H1 (cell line): ENCODE data around the gene DBH.

Experiments
- BCL11A ChIP-seq, 2 experiments: IDR thresholded peaks; one replicate each; pipeline ENCODE4 v1.6.1; 2011; ENCODE audit warnings: low read depth in 2 of 2, low read length in 2 of 2, mild to moderate bottlenecking in 2 of 2
- CBX5 ChIP-seq: fragments of 300-800, 300-1000 bp; sonication (generic); IDR thresholded peaks from 2 replicates; pipeline ENCODE4 v1.7.1; 2016; ENCODE audit warnings: antibody characterized with exemption, low read length, low read depth
- HDAC6 ChIP-seq: IDR thresholded peaks from one replicate; pipeline ENCODE4 v1.7.1; 2012; ENCODE audit warnings: low read depth, mild to moderate bottlenecking, inconsistent platforms, low read length, moderate library complexity
- JUN ChIP-seq: IDR thresholded peaks from 2 replicates; pipeline ENCODE4 v1.6.1; 2011; ENCODE audit warnings: low read depth, mild to moderate bottlenecking, improper control_type of control experiment, low read length
- JUND ChIP-seq: IDR thresholded peaks from 2 replicates; pipeline ENCODE4 v1.6.1; 2011; ENCODE audit warnings: mild to moderate bottlenecking, improper control_type of control experiment, low read length
- POLR2A ChIP-seq, 2 experiments: IDR thresholded peaks; 1 replicate in 1 of 2; 2 replicates in 1 of 2; pipeline ENCODE4 v1.6.1; 2011; ENCODE audit warnings: low read depth in 2 of 2, low read length in 2 of 2, mild to moderate bottlenecking in 2 of 2; ENCODE audit errors: control extremely low read depth in 1 of 2
- POLR2AphosphoS5 ChIP-seq: IDR thresholded peaks from 2 replicates; pipeline ENCODE4 v1.6.1; 2011; ENCODE audit warnings: low read depth, low read length
- RBBP5 ChIP-seq: IDR thresholded peaks from 2 replicates; pipeline ENCODE4 v1.7.1; 2012; ENCODE audit warnings: low read depth, mild to moderate bottlenecking, inconsistent platforms, low read length, moderate library complexity, borderline replicate concordance
- TAF1 ChIP-seq: IDR thresholded peaks from 2 replicates; pipeline ENCODE4 v1.6.1; 2011; ENCODE audit warnings: mild to moderate bottlenecking, low read depth, low read length
- TBP ChIP-seq: IDR thresholded peaks from 2 replicates; pipeline ENCODE4 v1.6.1; 2011; ENCODE audit warnings: low read depth, low read length, improper control_type of control experiment
- USF2 ChIP-seq: IDR thresholded peaks from 2 replicates; pipeline ENCODE4 v1.6.1; 2011; ENCODE audit warnings: low read length, improper control_type of control experiment
- TF ChIP-seq, protein P1 (sequence below), 3 experiments: IDR thresholded peaks; 1 replicate in 2 of 3; 2 replicates in 1 of 3; pipeline versions ENCODE4 v1.5.1 to v1.6.1; 2011; ENCODE audit warnings: low read length in 3 of 3, mild to moderate bottlenecking in 3 of 3, inconsistent platforms in 2 of 3, low read depth in 1 of 3, moderate library complexity in 1 of 3; ENCODE audit not compliant: insufficient read depth in 1 of 3; ENCODE audit errors: control extremely low read depth in 1 of 3

- TF ChIP-seq HDAC6 (no peak), CBX5 (no peak), TBP (no peak), BCL11A (IDR thresholded peaks at IDR 0.05; ENCODE audit: low read depth in 2 of 2, low read length in 2 of 2) (no peak), POLR2A (IDR thresholded peaks at IDR 0.05; ENCODE audit: control extremely low read depth in 1 of 2, low read depth in 2 of 2, low read length in 2 of 2) (no peak), POLR2AphosphoS5 (no peak), JUND (no peak), USF2 (no peak), RBBP5 (no peak), TAF1 (no peak), JUN (no peak)
- TF ChIP-seq, protein P1, sequence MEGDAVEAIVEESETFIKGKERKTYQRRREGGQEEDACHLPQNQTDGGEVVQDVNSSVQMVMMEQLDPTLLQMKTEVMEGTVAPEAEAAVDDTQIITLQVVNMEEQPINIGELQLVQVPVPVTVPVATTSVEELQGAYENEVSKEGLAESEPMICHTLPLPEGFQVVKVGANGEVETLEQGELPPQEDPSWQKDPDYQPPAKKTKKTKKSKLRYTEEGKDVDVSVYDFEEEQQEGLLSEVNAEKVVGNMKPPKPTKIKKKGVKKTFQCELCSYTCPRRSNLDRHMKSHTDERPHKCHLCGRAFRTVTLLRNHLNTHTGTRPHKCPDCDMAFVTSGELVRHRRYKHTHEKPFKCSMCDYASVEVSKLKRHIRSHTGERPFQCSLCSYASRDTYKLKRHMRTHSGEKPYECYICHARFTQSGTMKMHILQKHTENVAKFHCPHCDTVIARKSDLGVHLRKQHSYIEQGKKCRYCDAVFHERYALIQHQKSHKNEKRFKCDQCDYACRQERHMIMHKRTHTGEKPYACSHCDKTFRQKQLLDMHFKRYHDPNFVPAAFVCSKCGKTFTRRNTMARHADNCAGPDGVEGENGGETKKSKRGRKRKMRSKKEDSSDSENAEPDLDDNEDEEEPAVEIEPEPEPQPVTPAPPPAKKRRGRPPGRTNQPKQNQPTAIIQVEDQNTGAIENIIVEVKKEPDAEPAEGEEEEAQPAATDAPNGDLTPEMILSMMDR (IDR thresholded peaks at IDR 0.05; ENCODE audit: control extremely low read depth in 1 of 3, insufficient read depth in 1 of 3, low read depth in 1 of 3, low read length in 3 of 3): no peak
Observed at GRCh38 chr9:133687856-133688761, 51.9 kb downstream of the DBH start.
